Activated T-cell treated with anti-CD3 and anti-CD28 coated beads for 4 hours (primary cell): ENCODE results near the gene CHRNE.
A peak's percentile ranks its signal among the peaks of the same experiment; 100 is the strongest.
"Not testable (repeated sequence)": the region's sequence is repeated elsewhere in the genome, so short reads cannot be mapped to it uniquely, and the experiment has no call there.

Source experiments
- DNase-seq: peaks from one replicate; pipeline ENCODE4 v3.0.0-alpha.2; 2020

The CHRNE gene

GRCh38 chr17:4939546-4939795, 36.6 kb upstream of the CHRNE start:
- DNase-seq = no peak

- no peak for DNase-seq
These were observed 36.0 kb upstream of the CHRNE start for GRCh38 chr17:4938688-4939545.

GRCh38 chr17:4938069-4938491, 35.2 kb upstream of the CHRNE start:
- no peak for DNase-seq

- DNase-seq = no peak
These were observed 34.7 kb upstream of the CHRNE start for GRCh38 chr17:4937553-4937952.

GRCh38 chr17:4936436-4936835, 33.5 kb upstream of the CHRNE start:
- no peak for DNase-seq

- no peak for DNase-seq
These were observed 32.8 kb upstream of the CHRNE start for GRCh38 chr17:4935650-4936049.

GRCh38 chr17:4934173-4934979, 31.5 kb upstream of the CHRNE start:
- no peak for DNase-seq

GRCh38 chr17:4933646-4934045, 30.7 kb upstream of the CHRNE start:
- no peak for DNase-seq

GRCh38 chr17:4932756-4933155, 29.9 kb upstream of the CHRNE start:
- DNase-seq = no peak

- no peak for DNase-seq
These were observed 29.1 kb upstream of the CHRNE start, which contains the start of gene GP1BA for GRCh38 chr17:4931963-4932362. Gene GP1BA, plus strand, starts transcription at chr17:4932277. Its CDS starts 328 bp downstream, at chr17:4932605.

- no peak for DNase-seq
These were observed 26.0 kb upstream of the CHRNE start for GRCh38 chr17:4928881-4929280.

GRCh38 chr17:4926577-4927335, 23.9 kb upstream of the CHRNE start:
- DNase-seq = not testable (repeated sequence)

- no peak for DNase-seq
These were observed 18.4 kb upstream of the CHRNE start for GRCh38 chr17:4921320-4921719.

- DNase-seq = no peak
These were observed 17.6 kb upstream of the CHRNE start for GRCh38 chr17:4920351-4921048.

- DNase-seq = no peak
These were observed 16.7 kb upstream of the CHRNE start for GRCh38 chr17:4919511-4920047.

- not testable (repeated sequence) for DNase-seq
These were observed 11.7 kb upstream of the CHRNE start for GRCh38 chr17:4914551-4914950.

GRCh38 chr17:4913994-4914393, 11.1 kb upstream of the CHRNE start:
- DNase-seq = no peak

GRCh38 chr17:4908711-4909496, 6.0 kb upstream of the CHRNE start:
- DNase-seq = peak; percentile 47

- no peak for DNase-seq
These were observed 5.4 kb upstream of the CHRNE start for GRCh38 chr17:4908301-4908700.

GRCh38 chr17:4906642-4907041, 3.7 kb upstream of the CHRNE start:
- DNase-seq = not testable (repeated sequence)

GRCh38 chr17:4902540-4902939, 358 bp downstream of the CHRNE start:
- DNase-seq = no peak
